ENCODE data around the gene PECR. TPM values are rescaled to one million over a fixed set of nuclear protein-coding genes. Genes with fewer than 3 reads are reported as not detected.

Gene PECR
- total and polyA plus RNA-seq, 2 donors (not counting 1 experiment from before 2014, with no cell fraction given), result 9.5 to 16.5 TPM

DNA sequence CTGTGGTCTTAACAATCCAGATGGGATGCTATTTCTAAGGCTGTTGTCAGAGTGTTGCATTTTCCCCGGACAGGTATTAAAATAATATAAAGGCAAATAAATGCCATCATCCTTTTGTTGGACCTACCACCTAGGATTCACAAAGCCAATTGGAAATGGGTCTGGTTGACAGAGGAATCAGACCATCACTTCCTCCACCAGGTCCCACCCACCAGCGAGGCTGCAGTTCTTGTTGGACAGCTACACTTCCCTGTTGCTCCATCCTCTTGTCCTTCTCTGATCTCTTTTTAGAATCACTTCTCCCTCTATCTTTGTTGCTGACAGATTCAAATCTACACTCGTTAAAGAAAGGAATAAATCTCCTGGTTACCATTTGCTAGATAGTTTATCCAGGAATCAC, 1.2 kb upstream of the PECR start:
- H4K20me1 ChIP-seq (ENCODE audit: control insufficient read depth, insufficient read depth, low read length, poor library complexity, severe bottlenecking), result no peaks in the 10 kb centered on the region
- Mint-ChIP-seq H3K27me3 (no peaks in the 10 kb centered on the region), H3K4me1 (peaks cover 45% of the 10 kb centered on the region), H3K9me3 (ENCODE audit: insufficient read depth) (no peaks in the 10 kb centered on the region), H3K27ac (peak overlapping the region; percentile 80), H3K4me3 (peak overlapping the region; percentile 91)
- ATAC-seq (ENCODE audit: low read depth) (no peak), DNase-seq (peak; percentile 32)
- 29% methylated on average over 1 of the region's 3 CpGs for WGBS (ENCODE audit: insufficient coverage)
- H3K79me2 ChIP-seq (ENCODE audit: control insufficient read depth, insufficient read depth, low read length), result peaks cover 11% of the 10 kb centered on the region
- H3K9ac ChIP-seq (ENCODE audit: low read length), result peak overlapping the region; percentile 73
- H3K4me2 ChIP-seq (replicated peaks; ENCODE audit: low read depth, low read length, poor library complexity, severe bottlenecking), result peak overlapping the region; percentile 85
- intact Hi-C loops (cut with micrococcal nuclease), result loop anchor here (5.0 kb wide), 1 partner anchor 71 kb away; the partner anchor contains the start of gene MREG
- TF ChIP-seq EZH2 (IDR thresholded peaks at IDR 0.05; ENCODE audit: borderline replicate concordance, insufficient read depth, low read depth, low read length, poor library complexity, severe bottlenecking), result no peak
- no peak for TF ChIP-seq CTCF (IDR thresholded peaks at IDR 0.05)
- CTCF ChIA-PET, result interaction anchor here (0.6 to 2.0 kb wide), 3 partner anchors 24 to 793 kb away, joined by 3 to 8 read pairs (median 5); no protein-coding TSS in a partner anchor
- peak overlapping the region; percentile 51 to 68 for H3K27ac ChIP-seq (ENCODE audit: low read length in 2 of 2)
- H3K27me3 ChIP-seq (replicated peaks in 1 of 4; ENCODE audit: control extremely low read depth in 1 of 4, control insufficient read depth in 3 of 4, insufficient read depth in 4 of 4, low read length in 3 of 4), result no peaks in the 10 kb centered on the region
- peak overlapping the region; percentile 91 for H2AFZ ChIP-seq (ENCODE audit: insufficient read depth, low read depth, low read length, poor library complexity, severe bottlenecking)
- peaks cover 40 to 41% of the 10 kb centered on the region in 2 donors for H3K4me1 ChIP-seq (ENCODE audit: control insufficient read depth in 2 of 2, insufficient read depth in 2 of 2, low read length in 2 of 2)
- no peaks in the 10 kb centered on the region for H3K36me3 ChIP-seq (replicated peaks in 1 of 2; ENCODE audit: control extremely low read depth in 1 of 2, control insufficient read depth in 1 of 2, extremely low read depth in 1 of 2, insufficient read depth in 2 of 2, low read length in 1 of 2)
- POLR2A ChIA-PET, result interaction anchor here (2.9 kb wide), 1 partner anchor 26 kb away, joined by 17 read pairs; the partner anchor contains the start of gene XRCC5
- H3K4me3 ChIP-seq (ENCODE audit: control extremely low read depth in 1 of 5, extremely low read depth in 1 of 5, insufficient read depth in 1 of 5, low read depth in 2 of 5, low read length in 4 of 5), result peak overlapping the region in 2 of 5 experiments; percentile 75 to 87
- no peaks in the 10 kb centered on the region for H3K9me3 ChIP-seq (ENCODE audit: control extremely low read depth in 1 of 3, control insufficient read depth in 2 of 3, insufficient read depth in 1 of 3, low read length in 2 of 3)

DNA sequence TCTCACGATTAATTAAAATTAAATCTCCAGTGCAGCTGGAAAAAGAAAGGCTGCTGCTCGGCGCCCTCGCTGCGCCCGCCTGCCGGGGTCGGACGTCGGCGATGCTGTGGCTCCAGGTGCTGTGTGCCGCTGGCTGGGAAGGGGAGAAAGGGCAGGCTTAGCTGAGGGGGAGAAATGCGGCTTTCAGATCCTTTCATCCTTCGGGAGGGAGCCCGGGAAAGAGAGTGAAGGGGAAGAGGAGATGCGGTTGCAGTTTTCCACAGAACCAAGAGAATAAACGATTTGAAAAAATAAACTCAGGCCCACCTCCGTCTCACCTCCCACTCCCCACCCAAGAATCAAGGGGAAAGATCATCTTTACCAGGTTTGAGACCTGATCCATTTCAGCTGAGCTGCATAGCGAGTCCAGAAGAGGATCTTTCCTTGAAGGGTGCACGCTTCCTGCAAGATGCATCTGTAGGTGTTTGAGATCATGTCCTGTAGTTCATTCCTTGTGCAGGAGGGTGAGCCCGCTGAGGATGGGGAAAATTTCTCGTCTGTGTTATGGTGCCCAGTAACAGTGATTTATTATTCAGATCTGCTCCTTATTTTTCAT, 605 bp upstream of the PECR start:
- H4K20me1 ChIP-seq (ENCODE audit: control insufficient read depth, insufficient read depth, low read length, poor library complexity, severe bottlenecking), result no peaks in the 10 kb centered on the region
- H3K27me3 ChIP-seq (replicated peaks in 1 of 4; ENCODE audit: control extremely low read depth in 1 of 4, control insufficient read depth in 3 of 4, insufficient read depth in 4 of 4, low read length in 3 of 4), result no peaks in the 10 kb centered on the region
- no peaks in the 10 kb centered on the region for H3K9me3 ChIP-seq (ENCODE audit: control extremely low read depth in 1 of 3, control insufficient read depth in 2 of 3, insufficient read depth in 1 of 3, low read length in 2 of 3)
- peaks cover 40 to 41% of the 10 kb centered on the region in 2 donors for H3K4me1 ChIP-seq (ENCODE audit: control insufficient read depth in 2 of 2, insufficient read depth in 2 of 2, low read length in 2 of 2)
- 11% methylated on average over 13 of the region's 22 CpGs for WGBS (ENCODE audit: insufficient coverage)
- H3K79me2 ChIP-seq (ENCODE audit: control insufficient read depth, insufficient read depth, low read length), result peaks cover 7% of the 10 kb centered on the region
- peak overlapping the region; percentile 41 to 87 (median 79) for H3K4me3 ChIP-seq (ENCODE audit: control extremely low read depth in 1 of 5, extremely low read depth in 1 of 5, insufficient read depth in 1 of 5, low read depth in 2 of 5, low read length in 4 of 5)
- CTCF ChIA-PET, result interaction anchor here (0.7 to 2.4 kb wide), 5 partner anchors 24 to 59 kb away, joined by 3 to 17 read pairs (median 6); no protein-coding TSS in a partner anchor
- H3K4me3 Mint-ChIP-seq, result peak overlapping the region; percentile 91
- H3K27ac ChIP-seq (ENCODE audit: low read length in 2 of 2), result peak overlapping the region; percentile 51 to 68
- H3K9ac ChIP-seq (ENCODE audit: low read length), result peak overlapping the region; percentile 73
- H3K9me3 Mint-ChIP-seq (ENCODE audit: insufficient read depth), result no peaks in the 10 kb centered on the region
- POLR2A ChIA-PET, result interaction anchor here (0.6 to 2.9 kb wide), 3 partner anchors 24 to 771 kb away, joined by 3 to 17 read pairs (median 7); partner anchors contain the start of genes ATIC and XRCC5
- H3K4me1 Mint-ChIP-seq, result peaks cover 45% of the 10 kb centered on the region
- intact Hi-C loops (cut with micrococcal nuclease), result loop anchor here (5.0 kb wide), 1 partner anchor 70 kb away; the partner anchor contains the start of gene MREG
- DNase-seq (peak; percentile 22), ATAC-seq (ENCODE audit: low read depth) (no peak)
- TF ChIP-seq EZH2 (IDR thresholded peaks at IDR 0.05; ENCODE audit: borderline replicate concordance, insufficient read depth, low read depth, low read length, poor library complexity, severe bottlenecking) (no peak), CTCF (IDR thresholded peaks at IDR 0.05) (no peak)
- no peaks in the 10 kb centered on the region for H3K27me3 Mint-ChIP-seq
- H3K4me2 ChIP-seq (replicated peaks; ENCODE audit: low read depth, low read length, poor library complexity, severe bottlenecking), result peak overlapping the region; percentile 85
- peak overlapping the region; percentile 80 for H3K27ac Mint-ChIP-seq
- no peaks in the 10 kb centered on the region for H3K36me3 ChIP-seq (replicated peaks in 1 of 2; ENCODE audit: control extremely low read depth in 1 of 2, control insufficient read depth in 1 of 2, extremely low read depth in 1 of 2, insufficient read depth in 2 of 2, low read length in 1 of 2)
- H2AFZ ChIP-seq (ENCODE audit: insufficient read depth, low read depth, low read length, poor library complexity, severe bottlenecking), result peak overlapping the region; percentile 91

Data from B cell (primary cell).